Stimulated activated CD8-positive, alpha-beta memory T cell treated with anti-CD3 and anti-CD28 coated beads, Interleukin-4, amount 100 ng/mL, for 48 hours (primary cell): ENCODE data around the gene NOXA1.
A peak's percentile ranks its signal among the peaks of the same experiment; 100 is the strongest.
"Not testable (repeated sequence)": the region's sequence is repeated elsewhere in the genome, so short reads cannot be mapped to it uniquely, and the experiment has no call there.

Experiments used
- DNase-seq: peaks from one replicate; pipeline ENCODE4 v3.0.0-alpha.2; 2020

NOXA1 gene

DNA sequence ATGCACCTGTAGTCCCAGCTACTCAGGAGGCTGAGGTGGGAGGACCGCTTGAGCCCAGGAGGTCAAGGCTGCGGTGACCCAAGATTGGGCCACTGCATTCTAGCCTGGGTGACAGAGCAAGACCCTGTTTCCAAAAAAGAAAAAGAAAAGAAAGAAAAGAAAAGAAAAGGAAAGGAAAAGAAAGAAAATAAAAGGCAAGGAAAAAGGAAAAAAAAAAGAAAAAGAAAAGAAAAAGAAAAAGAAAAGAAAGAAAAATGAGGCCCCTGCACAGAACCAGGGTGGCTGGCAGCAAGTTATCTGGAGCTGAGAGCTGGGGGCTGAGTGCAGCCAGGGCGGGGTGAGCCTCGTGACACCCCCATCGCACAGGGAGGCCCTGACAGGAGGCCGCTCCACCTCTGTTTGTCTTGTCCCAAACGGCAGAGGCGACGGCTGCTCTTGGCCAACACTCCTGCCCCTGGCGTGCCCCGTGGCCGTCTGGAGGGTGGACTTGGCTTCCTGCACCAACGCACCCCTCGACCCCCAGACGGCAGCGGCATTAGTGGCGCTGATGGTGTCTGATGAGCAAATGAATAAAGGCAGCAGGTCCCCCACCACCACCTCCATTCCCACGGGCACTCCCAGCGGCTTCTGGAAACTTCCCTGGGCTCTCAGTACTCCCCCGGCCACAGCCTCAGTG lies 17.0 kb upstream of the NOXA1 start:
- DNase-seq = no peak

DNA sequence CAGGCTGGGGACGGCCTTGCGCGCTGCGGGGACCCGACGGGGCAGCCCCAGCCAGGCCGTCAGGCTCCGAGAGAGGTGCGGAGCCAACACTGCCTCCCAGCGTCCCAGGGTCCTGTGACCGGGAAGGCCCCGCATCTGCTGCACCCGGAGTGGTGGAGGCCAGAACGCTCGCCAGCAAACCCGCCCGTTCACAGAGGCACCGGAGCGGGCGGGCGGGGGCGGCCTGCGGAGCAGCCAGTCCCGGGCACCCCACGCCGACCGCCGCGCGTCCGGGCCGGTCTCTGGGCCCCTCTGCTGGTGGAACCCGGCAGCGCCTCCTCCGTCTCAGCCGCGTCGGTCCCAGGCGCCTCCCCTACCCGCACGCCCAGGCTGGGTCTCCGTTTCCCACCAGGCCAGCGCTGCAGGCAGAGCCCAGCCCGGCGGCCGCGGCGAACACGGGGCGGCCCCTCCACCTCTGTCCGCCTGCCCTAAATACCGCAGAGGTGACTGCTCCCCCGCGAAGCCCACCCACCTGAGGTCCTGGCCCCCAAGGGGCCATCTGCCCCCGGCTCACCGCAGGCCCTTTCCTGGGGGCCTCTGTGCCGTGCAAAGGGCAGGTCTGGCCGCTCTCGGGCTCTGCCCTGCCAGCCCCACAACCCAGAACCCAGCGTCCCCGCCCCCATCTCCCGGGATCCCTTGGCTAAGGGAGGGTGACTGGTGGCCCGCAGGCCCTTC lies 16.2 kb upstream of the NOXA1 start:
- peak; percentile 78 for DNase-seq

DNA sequence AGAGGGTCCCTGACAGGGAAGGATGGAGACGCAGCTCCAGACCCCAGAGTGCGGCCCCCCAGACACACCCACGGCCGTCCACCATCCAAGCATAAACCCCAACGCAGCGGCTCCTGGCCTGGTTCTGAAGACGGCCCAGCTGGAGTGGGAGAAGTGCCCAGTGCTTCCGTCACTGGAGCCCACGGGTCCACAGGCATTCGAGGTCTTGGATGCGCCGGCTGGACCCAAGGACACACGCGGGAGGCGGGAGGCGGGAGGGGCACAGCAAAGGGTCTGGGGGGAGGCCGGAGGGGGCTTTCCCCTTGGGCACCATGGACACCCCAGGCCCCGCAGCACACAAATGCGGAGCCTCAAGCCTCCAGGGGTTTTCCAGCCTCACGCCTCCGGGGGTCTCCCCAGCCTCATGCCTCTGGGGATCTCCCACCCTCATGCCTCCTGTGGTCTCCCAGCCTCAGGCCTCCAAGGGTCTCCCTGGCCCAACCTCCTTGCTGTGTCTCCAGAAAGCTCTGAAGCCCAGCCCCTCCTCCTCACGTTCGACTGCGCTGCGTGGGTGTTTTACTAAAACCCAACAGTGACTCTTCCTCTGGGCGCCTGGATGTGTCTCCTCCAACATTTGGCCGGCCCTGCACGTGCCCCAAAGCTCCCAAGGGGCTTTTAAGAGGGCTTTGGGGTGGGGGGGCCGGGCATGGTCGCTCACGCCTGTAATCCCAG lies 15.4 kb upstream of the NOXA1 start:
- DNase-seq = no peak

DNA sequence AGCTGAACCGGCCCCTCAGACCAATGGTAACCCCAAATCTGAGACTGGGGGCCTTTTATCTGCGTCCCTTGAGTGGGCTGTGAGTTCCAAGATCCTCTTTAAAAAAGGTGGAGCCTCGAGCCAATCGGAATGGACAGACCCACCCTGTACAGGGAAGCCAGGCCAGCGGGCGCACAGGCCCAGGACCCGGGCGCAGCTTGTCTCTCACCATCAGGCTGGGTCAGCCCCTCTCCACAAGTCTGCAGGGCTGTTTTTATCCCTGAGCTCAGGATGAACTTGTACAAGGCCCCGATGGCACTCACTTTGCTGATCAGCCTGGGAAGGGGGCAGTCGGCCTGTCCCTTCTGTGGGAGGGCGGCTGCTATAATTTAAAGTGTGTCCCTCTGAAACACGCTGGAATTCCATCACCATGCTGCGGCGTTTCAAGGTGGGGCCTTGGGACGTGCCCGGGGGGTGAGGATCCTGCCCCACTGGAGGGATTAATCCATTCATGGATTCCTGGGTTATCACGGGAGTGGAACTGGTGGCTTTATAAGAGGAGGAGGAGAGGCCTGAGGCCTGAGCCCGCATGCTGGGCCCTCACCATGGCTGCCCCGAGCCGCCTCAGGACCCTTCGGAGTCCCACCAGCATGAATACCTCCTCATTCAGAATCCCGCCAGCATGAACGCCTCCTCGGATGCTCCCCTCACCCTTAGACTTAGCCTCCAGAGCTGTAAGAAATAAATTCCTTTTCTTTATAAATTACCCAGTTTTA lies 14.4 kb upstream of the NOXA1 start:
- no peak for DNase-seq

DNA sequence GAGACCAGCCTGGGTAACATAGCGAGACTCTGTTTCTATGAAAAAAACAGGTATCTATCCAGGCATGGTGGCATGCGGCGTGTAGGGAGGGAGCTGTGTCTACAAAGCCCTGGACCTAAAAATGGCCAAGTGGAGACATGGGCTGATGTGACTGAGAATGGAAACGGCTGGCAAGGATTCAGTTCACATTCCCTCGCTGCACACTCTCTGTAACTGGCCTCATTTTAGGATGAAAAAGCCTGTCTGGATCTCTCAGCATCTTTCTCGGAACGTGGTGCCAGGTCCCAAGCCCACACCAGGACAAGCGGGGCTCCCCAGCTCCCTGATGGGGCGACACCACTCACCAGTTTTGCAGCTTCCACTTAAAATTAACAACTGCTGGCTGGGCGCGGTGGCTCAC lies 13.7 kb upstream of the NOXA1 start:
- no peak for DNase-seq

DNA sequence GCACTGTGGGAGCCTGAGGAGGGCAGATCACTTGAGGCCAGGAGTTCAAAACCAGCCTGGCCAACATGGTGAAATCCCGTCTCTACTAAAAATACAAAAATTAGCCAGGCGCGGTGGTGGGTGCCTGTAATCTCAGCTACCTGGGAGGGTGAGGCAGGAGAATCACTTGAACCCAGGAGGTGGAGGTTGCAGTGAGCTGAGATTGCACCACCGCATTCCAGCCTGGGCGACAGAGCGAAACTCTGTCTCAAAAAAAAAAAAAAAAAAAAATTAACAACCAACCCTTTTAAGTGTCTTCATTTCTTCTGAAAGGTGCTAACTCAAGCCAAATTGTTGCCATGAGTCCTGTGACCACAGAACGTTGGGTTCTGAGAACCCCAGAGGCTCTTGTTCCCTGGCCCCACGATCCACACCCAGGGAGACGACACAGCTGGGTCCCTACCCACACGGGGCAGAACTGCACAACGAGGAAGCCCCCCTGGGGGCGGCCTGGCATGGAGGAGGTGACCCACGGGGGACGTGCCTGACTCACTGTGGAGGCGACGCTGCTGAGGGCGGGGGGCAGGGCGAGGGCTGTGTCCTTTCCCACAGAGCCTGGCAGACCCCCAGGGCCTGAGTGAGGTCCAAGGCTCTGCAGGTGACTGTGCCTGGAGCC lies 12.8 kb upstream of the NOXA1 start:
- DNase-seq = not testable (repeated sequence)

DNA sequence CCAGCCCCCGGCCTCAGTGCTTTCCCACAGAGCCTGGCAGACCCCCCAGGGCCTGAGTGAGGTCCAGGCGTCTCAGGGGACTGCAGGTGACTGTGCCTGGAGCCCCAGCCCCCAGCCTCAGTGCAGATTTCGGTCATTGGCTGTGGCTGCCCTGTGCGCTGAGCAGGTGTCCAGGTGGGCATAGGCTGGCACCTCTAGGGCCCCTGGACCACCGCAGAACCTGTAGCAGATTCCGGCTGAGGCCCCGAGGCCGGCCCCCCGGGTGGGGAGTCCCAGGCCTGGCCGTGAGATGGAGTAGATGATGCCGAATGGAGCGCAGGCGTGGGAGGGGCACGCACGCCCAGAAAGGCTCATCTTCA lies 12.3 kb upstream of the NOXA1 start:
- DNase-seq = no peak

DNA sequence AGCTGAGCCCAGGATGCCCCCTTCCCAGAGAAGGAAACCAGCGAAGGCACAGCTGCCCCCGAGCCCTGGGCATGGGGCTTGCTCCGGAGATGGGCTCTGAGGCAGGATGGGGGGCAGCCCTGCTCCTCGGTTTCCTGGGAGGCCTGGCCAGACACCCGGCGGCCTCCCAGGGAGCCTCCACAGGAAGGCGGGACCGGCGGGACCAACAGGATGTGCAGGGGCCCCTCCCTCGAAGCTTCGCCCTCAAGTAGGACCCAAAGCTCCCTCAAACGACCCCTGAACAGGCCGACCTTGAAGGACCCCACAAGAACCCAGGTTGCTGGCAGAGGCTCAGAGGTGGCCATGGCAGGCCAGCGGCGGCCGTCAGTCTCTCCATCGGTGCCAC lies 11.9 kb upstream of the NOXA1 start:
- DNase-seq = no peak

DNA sequence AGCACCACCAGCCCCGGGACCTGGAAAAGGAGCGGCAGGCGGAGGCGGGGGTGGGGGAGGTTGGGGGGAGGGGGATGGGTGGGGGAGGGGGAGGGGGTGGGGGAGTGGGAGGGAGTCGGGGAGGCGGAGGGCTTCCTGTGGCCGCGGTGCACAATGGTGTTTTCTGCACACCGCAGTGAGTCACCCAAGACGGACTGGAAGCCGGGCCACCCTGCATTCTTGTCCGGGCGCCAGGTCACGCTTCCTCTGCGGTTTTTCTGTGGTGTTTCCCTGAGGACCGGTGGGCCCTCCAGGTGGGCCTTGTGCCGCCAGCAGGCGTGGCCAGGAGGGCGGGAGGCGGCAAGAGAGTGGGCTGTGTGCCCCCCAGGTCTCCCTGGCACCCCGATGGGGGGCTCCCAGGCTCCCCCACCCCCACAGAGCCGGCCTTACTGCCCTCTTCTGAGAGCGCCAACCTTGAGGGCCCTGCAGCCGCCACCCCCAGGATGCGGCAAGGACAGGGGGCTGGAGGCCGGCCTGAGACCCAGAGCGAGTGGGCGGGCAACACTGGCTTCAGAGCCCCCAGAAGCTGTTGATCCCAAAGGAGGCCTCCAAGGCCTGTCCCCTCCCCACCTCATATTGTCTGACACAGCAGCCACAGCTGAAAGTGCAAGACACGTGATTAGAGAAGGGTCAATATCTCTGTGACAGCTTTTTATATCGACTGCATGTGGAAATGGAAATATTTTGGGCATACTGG lies 11.4 kb upstream of the NOXA1 start:
- DNase-seq = peak; percentile 71

DNA sequence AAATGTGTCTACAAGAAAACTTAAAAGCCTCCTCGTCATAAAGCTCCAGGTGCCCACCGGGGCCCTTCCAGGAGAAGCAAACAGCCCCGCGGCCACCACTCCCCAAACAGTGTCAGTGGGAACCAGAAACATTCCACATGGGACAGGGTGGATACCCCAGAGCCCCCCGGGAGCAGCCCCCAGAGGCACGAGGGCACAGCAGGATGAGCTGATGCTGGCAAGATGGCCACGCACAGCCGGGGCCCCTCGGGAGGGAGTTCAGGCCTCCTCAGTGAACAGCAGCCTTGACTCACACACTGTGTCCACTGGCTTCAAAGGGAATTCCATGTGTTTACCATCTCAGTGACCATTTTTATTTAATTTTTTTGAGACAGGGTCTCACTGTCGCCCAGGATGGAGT lies 10.8 kb upstream of the NOXA1 start:
- no peak for DNase-seq

DNA sequence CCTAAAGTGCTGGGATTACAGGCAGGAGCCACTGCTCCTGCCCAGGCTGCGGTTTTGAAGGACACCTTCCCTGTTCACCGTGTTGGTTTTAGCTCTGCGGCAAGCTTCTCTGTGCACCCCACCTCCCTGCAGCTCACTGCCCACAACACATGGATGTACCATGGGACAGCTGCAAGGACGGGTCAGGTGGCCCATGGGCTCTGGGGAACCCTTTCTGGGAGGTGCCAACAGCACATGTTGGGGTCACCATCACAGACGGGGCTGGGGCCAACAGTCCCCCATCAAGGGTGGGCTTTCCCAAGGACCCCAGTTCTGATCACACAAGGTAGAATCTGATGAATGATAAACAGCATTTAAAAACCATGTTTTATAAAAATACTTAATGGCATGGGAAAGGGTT lies 7.7 kb upstream of the NOXA1 start:
- no peak for DNase-seq

DNA sequence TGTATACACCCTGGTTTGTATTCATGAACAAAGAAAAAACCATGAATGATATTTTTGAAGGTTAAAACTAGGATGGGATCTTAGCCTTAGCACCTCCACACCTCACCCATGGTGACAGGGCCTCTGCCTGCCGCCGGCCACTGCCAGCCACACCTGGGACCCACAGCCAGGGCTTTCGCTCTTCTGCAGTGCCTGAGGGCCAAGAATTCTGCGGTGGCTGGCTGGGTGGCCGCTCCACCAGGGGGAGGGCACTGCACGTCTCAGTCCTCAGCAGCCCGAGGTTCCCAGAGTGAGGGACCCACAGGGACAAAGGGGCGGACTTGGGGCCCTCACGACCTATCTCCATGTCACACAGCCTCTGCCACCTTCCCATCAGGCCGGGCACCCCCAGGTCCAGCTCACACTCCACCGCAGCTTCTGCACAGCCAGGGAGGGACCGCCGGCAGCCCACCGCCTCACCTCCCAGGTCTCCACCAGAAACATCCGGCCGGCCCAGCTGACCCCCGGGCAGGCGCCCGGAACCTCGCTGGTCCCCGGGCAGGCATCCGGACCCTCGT lies 7.1 kb upstream of the NOXA1 start:
- no peak for DNase-seq

DNA sequence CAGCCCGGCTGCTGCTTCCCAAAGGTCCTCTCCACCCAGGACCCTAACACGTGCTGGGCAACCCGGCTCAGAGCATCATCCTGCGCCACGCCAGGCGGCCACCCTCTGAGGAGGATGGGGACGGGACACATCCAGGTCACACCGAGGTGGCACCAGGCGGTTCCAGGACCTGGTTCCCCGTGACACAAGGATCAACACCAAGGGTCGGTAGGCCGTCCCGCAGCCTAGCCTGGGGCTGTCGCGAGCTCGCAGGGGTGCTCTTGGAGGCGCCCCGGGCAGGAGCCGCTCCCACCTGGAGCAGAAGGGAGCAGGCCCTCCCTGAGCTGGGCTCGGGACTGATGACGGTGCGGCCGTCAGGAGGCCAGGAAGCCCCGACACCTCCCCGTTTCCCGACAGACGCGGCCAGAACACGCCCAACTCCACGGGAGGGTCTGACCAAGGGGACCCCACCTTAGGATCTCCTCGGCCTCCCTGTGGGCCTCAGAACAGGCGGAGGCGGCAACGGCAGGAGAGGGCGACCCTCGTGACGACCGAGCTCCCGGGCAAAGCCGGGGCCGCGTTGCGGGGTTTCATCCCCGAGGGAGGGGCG lies 6.5 kb upstream of the NOXA1 start:
- DNase-seq = no peak

DNA sequence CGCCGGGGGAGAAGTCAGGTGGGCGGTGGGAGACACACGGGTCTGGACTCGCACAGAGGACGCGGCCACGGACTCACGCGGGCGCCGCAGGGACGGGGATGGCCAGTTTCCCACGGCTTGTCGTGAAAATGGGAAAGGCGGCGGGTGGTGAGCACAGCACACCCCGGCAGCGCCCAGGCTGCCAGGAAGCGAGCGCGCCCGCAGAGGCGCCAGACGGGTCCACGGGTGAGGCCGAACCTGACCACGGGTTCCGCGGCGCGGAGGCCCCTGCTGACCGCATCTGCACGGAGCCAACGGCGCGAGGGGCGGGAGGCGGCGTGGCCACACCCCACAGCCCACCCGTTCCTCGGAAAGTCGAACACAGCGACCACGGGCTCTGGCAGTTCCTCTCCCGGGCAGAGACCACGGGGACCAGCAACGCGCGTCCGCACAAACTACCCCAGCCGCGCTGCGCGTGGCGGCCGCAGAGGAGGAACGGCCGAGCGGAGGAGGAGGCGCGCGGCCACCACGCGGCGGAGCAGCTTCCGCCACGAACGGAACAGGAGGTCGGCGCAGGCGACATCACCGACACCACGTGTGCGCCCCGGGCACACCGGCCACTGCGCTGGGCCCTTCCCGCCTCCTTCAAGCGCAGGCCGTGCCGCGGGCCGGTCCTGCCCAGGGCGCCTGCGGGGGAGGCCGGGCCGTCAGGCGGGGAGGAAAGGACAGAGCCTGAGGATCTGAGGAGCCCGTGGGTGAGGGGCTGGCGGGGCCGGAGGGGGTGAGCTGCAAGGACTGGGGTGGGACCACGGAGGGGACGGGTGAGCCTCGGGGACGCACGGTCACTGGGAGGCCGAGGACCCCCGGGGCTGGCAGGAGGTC lies 5.8 kb upstream of the NOXA1 start:
- DNase-seq = no peak

DNA sequence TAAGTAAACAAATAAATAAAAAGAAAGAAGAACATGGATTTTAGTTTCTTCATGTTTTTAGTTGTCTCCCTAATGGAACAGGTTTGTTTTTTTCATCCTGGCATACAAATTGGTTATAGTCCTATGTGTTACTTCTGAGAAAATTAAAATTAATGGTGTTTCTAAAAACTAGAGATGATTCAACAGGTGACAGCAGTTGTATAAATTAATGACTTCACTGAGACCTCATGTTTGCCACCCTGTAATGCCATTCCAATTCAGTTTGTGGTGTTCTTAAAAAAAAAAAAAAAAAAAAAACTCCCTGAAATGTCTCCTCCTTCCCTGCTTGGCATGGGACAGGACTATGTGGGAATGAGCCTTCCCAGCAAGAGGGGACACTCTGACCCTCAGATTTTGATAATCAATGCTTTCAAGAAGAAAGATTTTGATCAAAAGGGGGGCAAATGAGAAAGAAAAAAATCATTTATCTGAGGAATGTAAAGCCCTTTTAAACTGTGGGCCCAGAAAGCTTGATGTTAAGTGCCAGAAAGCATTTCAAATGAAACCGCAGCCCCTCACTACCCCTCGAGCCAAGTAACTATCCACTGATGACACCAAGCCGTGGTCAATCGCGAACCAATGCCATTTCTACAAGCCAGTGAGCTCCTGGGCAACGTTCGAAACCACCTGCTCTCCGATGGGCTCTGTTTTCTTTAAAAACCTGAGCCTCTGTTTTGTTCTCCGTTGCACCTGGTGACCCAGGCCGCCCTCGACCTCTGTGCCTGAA lies 1.2 kb upstream of the NOXA1 start:
- DNase-seq = no peak

DNA sequence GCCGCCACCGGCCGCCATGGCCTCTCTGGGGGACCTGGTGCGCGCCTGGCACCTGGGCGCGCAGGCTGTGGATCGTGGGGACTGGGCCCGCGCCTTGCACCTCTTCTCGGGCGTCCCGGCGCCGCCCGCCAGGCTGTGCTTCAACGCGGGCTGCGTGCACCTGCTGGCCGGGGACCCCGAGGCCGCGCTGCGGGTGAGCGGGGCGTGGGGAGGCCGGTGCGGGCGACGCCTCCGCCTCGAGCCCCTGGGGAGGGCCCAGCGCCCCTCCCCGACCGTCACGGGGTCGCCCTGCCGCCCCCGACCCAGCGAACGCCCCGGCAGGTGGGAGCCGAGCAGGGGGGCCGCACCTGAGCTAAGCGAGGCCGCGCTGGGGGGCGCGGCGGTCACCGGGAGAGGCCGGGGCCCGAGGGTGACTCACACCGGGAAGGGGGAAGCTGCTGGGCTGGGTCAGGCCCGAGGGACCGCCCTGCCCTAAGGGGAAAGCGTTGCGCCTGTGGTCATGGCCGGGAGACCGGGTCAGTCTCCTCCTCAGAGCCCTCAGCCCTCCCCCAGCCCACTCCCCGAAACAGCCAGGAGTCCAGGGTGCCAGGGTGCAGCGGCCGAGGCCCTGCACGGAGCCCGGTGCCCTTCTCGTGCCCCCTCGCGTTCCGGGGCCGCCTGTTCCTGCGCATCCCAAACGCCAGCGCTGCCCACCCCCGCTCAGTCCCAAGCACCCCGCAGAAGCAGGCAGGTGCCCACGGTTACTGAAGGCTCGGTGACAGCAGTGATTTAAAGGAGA lies 510 bp downstream of the NOXA1 start:
- no peak for DNase-seq

DNA sequence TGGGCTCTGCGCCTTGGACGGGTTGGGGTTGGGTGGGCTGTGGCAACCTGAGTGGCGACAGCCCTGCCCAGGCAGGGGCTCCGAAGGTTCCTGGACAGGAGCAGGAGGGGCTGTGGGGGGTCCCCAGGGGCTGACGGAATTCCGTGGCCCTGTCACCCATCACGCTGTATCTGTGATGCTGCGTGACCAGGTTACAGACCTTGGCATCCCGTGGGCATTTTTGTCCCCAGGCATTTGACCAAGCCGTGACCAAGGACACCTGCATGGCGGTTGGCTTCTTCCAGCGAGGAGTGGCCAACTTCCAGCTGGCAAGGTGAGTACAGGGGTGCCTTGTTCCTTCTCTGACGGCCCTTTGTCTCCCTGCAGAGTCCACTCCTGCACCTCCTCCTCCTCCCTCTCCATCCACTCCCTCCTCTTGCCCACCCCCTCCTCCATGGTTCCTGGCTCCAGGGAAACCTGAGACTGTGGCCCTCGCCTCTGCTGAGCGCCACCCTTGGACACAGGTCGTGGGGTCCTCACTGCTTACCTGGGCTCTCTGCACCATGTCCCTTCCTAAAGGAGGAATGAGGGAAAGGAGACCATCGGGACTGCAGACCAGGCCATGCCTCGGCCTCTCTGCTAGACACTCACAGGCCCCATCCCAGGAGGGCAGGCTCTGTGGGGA lies 3.0 kb downstream of the NOXA1 start:
- no peak for DNase-seq
